A549 treated with dexamethasone at 1 μM for 4 hours (cell line): ENCODE results near the gene MAPT. TPM values are rescaled to one million over a fixed set of nuclear protein-coding genes. Genes with fewer than 3 reads are reported as not detected.

ENCODE experiments used
- total RNA-seq: library from RNA; stranded (reverse); fragments of 200-300 nt; extraction: Qiagen RNA extraction; gene quantifications from 5 replicates; pipeline ENCODE4 v1.2.3, GENCODE V29; 2022

Gene MAPT
- 1.3 to 2.4 TPM (median 2.1 TPM) in 5 replicates for total RNA-seq

GRCh38 chr17:45894022-45894784 is at the start of gene MAPT:
Gene MAPT, plus strand, starts transcription at chr17:45894554. Its CDS starts 67,784 bp downstream, at chr17:45962338.

DNA sequence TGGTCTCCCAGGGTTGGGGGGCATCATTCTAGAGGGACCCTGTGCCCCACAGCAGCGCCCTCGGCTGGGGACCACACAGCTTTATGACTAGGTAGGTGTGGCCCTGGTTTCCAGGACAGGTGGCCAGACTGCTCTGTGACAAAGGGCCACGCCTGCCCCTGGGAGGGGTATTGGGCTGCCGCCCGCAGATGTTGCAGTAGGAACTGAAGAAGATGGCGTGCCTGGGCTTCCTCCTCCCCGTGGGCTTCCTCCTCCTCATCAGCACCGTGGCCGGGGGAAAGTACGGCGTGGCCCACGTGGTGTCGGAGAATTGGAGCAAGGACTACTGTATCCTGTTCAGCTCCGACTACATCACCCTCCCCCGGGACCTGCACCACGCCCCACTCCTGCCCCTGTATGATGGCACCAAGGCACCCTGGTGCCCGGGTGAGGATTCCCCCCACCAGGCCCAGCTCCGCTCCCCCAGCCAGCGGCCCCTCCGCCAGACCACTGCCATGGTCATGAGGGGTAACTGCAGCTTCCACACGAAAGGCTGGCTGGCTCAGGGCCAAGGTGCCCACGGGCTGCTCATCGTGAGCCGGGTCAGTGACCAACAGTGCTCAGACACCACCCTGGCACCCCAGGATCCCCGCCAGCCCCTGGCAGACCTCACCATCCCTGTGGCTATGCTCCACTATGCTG is 49.5 kb upstream of the MAPT start, which contains the start of gene SPPL2C:
Gene SPPL2C (plus strand): TSS at position 187 of the 681 bp plus-strand sequence. CDS start 26 bp downstream, at position 213.

GRCh38 chr17:45998987-45999899 is 104.9 kb downstream of the MAPT start, which contains the start of gene STH:
Gene STH, plus strand, starts transcription at chr17:45999250. Its CDS starts 30 bp downstream, at chr17:45999280.

Other genes with a start within 250 kb of the MAPT start
- gene CRHR1, start 110.2 kb upstream of the MAPT start, total RNA-seq, result 0.05 to 0.54 TPM (median 0.09 TPM) in 4 of 5 replicates, not detected in the other
- not detected in 5 replicates for gene SPPL2C, start 49.7 kb upstream of the MAPT start, total RNA-seq
- not detected in 5 replicates for gene STH, start 104.7 kb downstream of the MAPT start, total RNA-seq